Uterus (tissue), 4 donors: ENCODE results near the gene RASSF3. TPM values are rescaled to one million over a fixed set of nuclear protein-coding genes. Genes with fewer than 3 reads are reported as not detected.
"Not testable (repeated sequence)": the region's sequence is repeated elsewhere in the genome, so short reads cannot be mapped to it uniquely, and the experiment has no call there.

Experiments
- DNase-seq, 2 donors: peaks; one replicate each; pipeline ENCODE4 v3.0.0-alpha.2; 2019 to 2020
- H3K27ac ChIP-seq, 2 donors: fragments of 200-600 bp; sonication (generic); 1 replicate in 1 of 2; 2 replicates in 1 of 2; pipeline ENCODE4 v1.5.1; 2016 to 2018
- H3K27me3 ChIP-seq, 2 donors: fragments of 200-600 bp; sonication (generic); one replicate each; pipeline ENCODE4 v1.5.1; 2018 to 2019; ENCODE audit warnings: control low read depth in 1 of 2
- H3K36me3 ChIP-seq, 2 donors: fragments of 200-600 bp; sonication (generic); one replicate each; pipeline ENCODE4 v1.5.1; 2019; ENCODE audit warnings: control low read depth in 1 of 2
- H3K4me1 ChIP-seq, 2 donors: fragments of 200-600 bp; sonication (generic); one replicate each; pipeline ENCODE4 v1.5.1; 2018 to 2019; ENCODE audit warnings: control low read depth in 1 of 2
- H3K4me3 ChIP-seq, 2 donors: fragments of 200-600 bp; sonication (generic); 1 replicate in 1 of 2; 2 replicates in 1 of 2; pipeline ENCODE4 v1.5.1; 2018 to 2019; ENCODE audit warnings: mild to moderate bottlenecking in 1 of 2
- H3K9me3 ChIP-seq, 2 donors: fragments of 200-600 bp; sonication (generic); one replicate each; pipeline ENCODE4 v1.5.1; 2019; ENCODE audit warnings: control low read depth in 1 of 2
- CTCF ChIP-seq, 4 experiments: fragments of 200-600 bp in 2 of 4; fragments of 450-650 bp in 2 of 4; sonication (generic) in 2 of 4; IDR thresholded peaks; one replicate each; pipeline ENCODE4 v1.5.1; 2016 to 2019; ENCODE audit warnings: antibody characterized with exemption in 4 of 4, mild to moderate bottlenecking in 2 of 4, moderate library complexity in 1 of 4
- POLR2A ChIP-seq, 2 donors: fragments of 450-650 bp; IDR thresholded peaks; one replicate each; pipeline ENCODE4 v1.6.1; 2016; ENCODE audit warnings: antibody characterized with exemption in 2 of 2, mild to moderate bottlenecking in 1 of 2, moderate library complexity in 1 of 2
- intact Hi-C: fragments of 100-400 bp; cut with DNase I; formaldehyde crosslinking; loops from one replicate; pipeline ENCODE4 v1.15.1; 2023; ENCODE audit warnings: low total_unique reads
- total RNA-seq, 4 donors: library from RNA; depleted of rRNA in 3 of 4; stranded (reverse); fragments of >200 nt in 3 of 4; gene quantifications; one replicate each; pipeline versions ENCODE4 v1.1.0 to v1.2.4, GENCODE V29; 2014 to 2023
- donor health status: DM: yes; HTN: yes; CAD: no.

The RASSF3 gene
- total RNA-seq, 4 donors from 2014 or later, result 17.7 to 64.7 (median 29.2) TPM

GRCh38 chr12:64624035-64624434, 13.7 kb downstream of the RASSF3 start:
- intact Hi-C loops, result no loop called here
- no peaks in the 10 kb centered on the region for H3K27me3 ChIP-seq
- DNase-seq, result no peak
- peaks cover 9 to 21% of the 10 kb centered on the region in 2 donors for H3K4me1 ChIP-seq
- TF ChIP-seq CTCF (IDR thresholded peaks at IDR 0.05), result no peak
- no peak for TF ChIP-seq POLR2A (IDR thresholded peaks at IDR 0.05)
- no peaks in the 10 kb centered on the region for H3K9me3 ChIP-seq
- no peak overlapping the region for H3K4me3 ChIP-seq
- no peaks in the 10 kb centered on the region for H3K36me3 ChIP-seq
- H3K27ac ChIP-seq, result peak overlapping the region; percentile 83 to 89

- H3K36me3 ChIP-seq, result no peaks in the 10 kb centered on the region
- intact Hi-C loops, result no loop called here
- no peaks in the 10 kb centered on the region for H3K9me3 ChIP-seq
- peaks cover 9 to 18% of the 10 kb centered on the region in 2 donors for H3K4me1 ChIP-seq
- TF ChIP-seq CTCF (IDR thresholded peaks at IDR 0.05) (no peak), POLR2A (IDR thresholded peaks at IDR 0.05) (peak; percentile 10 to 12)
- H3K27ac ChIP-seq, result peak overlapping the region; percentile 83 to 89
- H3K4me3 ChIP-seq, result peak overlapping the region in 1 of 2 donors; percentile 21
- H3K27me3 ChIP-seq, result no peaks in the 10 kb centered on the region
- peak; percentile 74 to 86 for DNase-seq
Observed at GRCh38 chr12:64625243-64626077, 15.2 kb downstream of the RASSF3 start.

- H3K4me3 ChIP-seq, H3K27me3 ChIP-seq, intact Hi-C loops, DNase-seq, H3K36me3 ChIP-seq, H3K9me3 ChIP-seq: not testable (repeated sequence)
- peak overlapping the region; percentile 83 to 89 for H3K27ac ChIP-seq
- peaks cover 9 to 16% of the 10 kb centered on the region in 2 donors for H3K4me1 ChIP-seq
Observed at GRCh38 chr12:64626588-64626987, 16.3 kb downstream of the RASSF3 start.

- intact Hi-C loops, result no loop called here
- Histone ChIP-seq H3K9me3 (no peaks in the 10 kb centered on the region), H3K27ac (peak overlapping the region; percentile 83 to 89), H3K27me3 (no peaks in the 10 kb centered on the region), H3K36me3 (no peaks in the 10 kb centered on the region), H3K4me1 (peaks cover 9 to 16% of the 10 kb centered on the region in 2 donors), H3K4me3 (no peak overlapping the region)
- no peak for TF ChIP-seq POLR2A (IDR thresholded peaks at IDR 0.05)
- no peak for TF ChIP-seq CTCF (IDR thresholded peaks at IDR 0.05)
- no peak for DNase-seq
Observed at GRCh38 chr12:64627771-64628170, 17.5 kb downstream of the RASSF3 start.

GRCh38 chr12:64631197-64631596, 20.9 kb downstream of the RASSF3 start:
- peak overlapping the region in 1 of 2 donors; percentile 15 for H3K27ac ChIP-seq
- DNase-seq, result no peak
- H3K4me1 ChIP-seq, result peaks cover 0 to 4% of the 10 kb centered on the region in 2 donors
- H3K36me3 ChIP-seq, result no peaks in the 10 kb centered on the region
- TF ChIP-seq CTCF (IDR thresholded peaks at IDR 0.05) (no peak), POLR2A (IDR thresholded peaks at IDR 0.05) (no peak)
- H3K4me3 ChIP-seq, result no peak overlapping the region
- no peaks in the 10 kb centered on the region for H3K9me3 ChIP-seq
- intact Hi-C loops, result no loop called here
- H3K27me3 ChIP-seq, result no peaks in the 10 kb centered on the region
